ENCODE results near the gene GJA9.
"Not testable (repeated sequence)": the region's sequence is repeated elsewhere in the genome, so short reads cannot be mapped to it uniquely, and the experiment has no call there.

Gene GJA9

GRCh38 chr1:38881487-38881886 lies at the start of gene GJA9:
TSS of gene GJA9 (minus strand) at chr1:38881587. CDS start at chr1:38876098, 5,489 bp downstream.
- DNase-seq (ENCODE audit: low spot score), result no peak

GRCh38 chr1:38929476-38929875 lies 48.1 kb upstream of the GJA9 start:
- no peak for DNase-seq (ENCODE audit: low spot score)

GRCh38 chr1:38929054-38929453 lies 47.7 kb upstream of the GJA9 start:
- DNase-seq (ENCODE audit: low spot score), result no peak

- no peak for DNase-seq (ENCODE audit: low spot score)
These were observed 44.7 kb upstream of the GJA9 start for GRCh38 chr1:38926091-38926490.

- no peak for DNase-seq (ENCODE audit: low spot score)
These were observed 44.0 kb upstream of the GJA9 start for GRCh38 chr1:38925391-38925790.

GRCh38 chr1:38923607-38924006 lies 42.2 kb upstream of the GJA9 start:
- DNase-seq (ENCODE audit: low spot score), result no peak

GRCh38 chr1:38919130-38919529 lies 37.7 kb upstream of the GJA9 start:
- no peak for DNase-seq (ENCODE audit: low spot score)

GRCh38 chr1:38918568-38918967 lies 37.2 kb upstream of the GJA9 start:
- no peak for DNase-seq (ENCODE audit: low spot score)

GRCh38 chr1:38917772-38918171 lies 36.4 kb upstream of the GJA9 start:
- DNase-seq (ENCODE audit: low spot score), result no peak

- no peak for DNase-seq (ENCODE audit: low spot score)
These were observed 36.0 kb upstream of the GJA9 start for GRCh38 chr1:38917337-38917736.

- DNase-seq (ENCODE audit: low spot score), result no peak
These were observed 34.1 kb upstream of the GJA9 start for GRCh38 chr1:38915352-38915948.

GRCh38 chr1:38914908-38915307 lies 33.5 kb upstream of the GJA9 start:
- DNase-seq (ENCODE audit: low spot score), result not testable (repeated sequence)

- DNase-seq (ENCODE audit: low spot score), result no peak
These were observed 27.4 kb upstream of the GJA9 start for GRCh38 chr1:38908821-38909220.

- DNase-seq (ENCODE audit: low spot score), result no peak
These were observed 24.6 kb upstream of the GJA9 start for GRCh38 chr1:38905985-38906384.

GRCh38 chr1:38899560-38899959 lies 18.2 kb upstream of the GJA9 start:
- DNase-seq (ENCODE audit: low spot score), result no peak

GRCh38 chr1:38898653-38899230 lies 17.4 kb upstream of the GJA9 start:
- DNase-seq (ENCODE audit: low spot score), result peak; percentile 18

GRCh38 chr1:38896169-38896568 lies 14.8 kb upstream of the GJA9 start:
- DNase-seq (ENCODE audit: low spot score), result no peak

GRCh38 chr1:38892976-38893375 lies 11.6 kb upstream of the GJA9 start:
- DNase-seq (ENCODE audit: low spot score), result peak; percentile 29

GRCh38 chr1:38891753-38892152 lies 10.4 kb upstream of the GJA9 start:
- DNase-seq (ENCODE audit: low spot score), result peak; percentile 30

GRCh38 chr1:38889589-38889988 lies 8.2 kb upstream of the GJA9 start:
- DNase-seq (ENCODE audit: low spot score), result no peak

GRCh38 chr1:38888423-38889333 lies 7.3 kb upstream of the GJA9 start:
- DNase-seq (ENCODE audit: low spot score), result no peak

GRCh38 chr1:38885092-38885491 lies 3.7 kb upstream of the GJA9 start:
- no peak for DNase-seq (ENCODE audit: low spot score)

- DNase-seq (ENCODE audit: low spot score), result no peak
These were observed 5.6 kb downstream of the GJA9 start for GRCh38 chr1:38875811-38876210.

Data from GM03348 (cell line).